GM18951 (cell line): ENCODE measurements around the gene RFX2.
"Not testable (repeated sequence)": the region's sequence is repeated elsewhere in the genome, so short reads cannot be mapped to it uniquely, and the experiment has no call there.

Experiments
- POLR2A ChIP-seq: IDR thresholded peaks from 4 replicates; pipeline ENCODE4 v1.6.1; 2011; ENCODE audit warnings: mild to moderate bottlenecking; ENCODE audit not compliant: insufficient read length, insufficient read depth; ENCODE audit errors: extremely low read depth
- in situ Hi-C: fragments of 300-500 bp; cut with MboI; formaldehyde crosslinking; loops from one replicate; pipeline ENCODE4 v1.12.0; 2022; ENCODE audit warnings: low sequenced_read_pairs, mixed read lengths, inconsistent platforms; ENCODE audit not compliant: unreplicated experiment

RFX2 gene

DNA sequence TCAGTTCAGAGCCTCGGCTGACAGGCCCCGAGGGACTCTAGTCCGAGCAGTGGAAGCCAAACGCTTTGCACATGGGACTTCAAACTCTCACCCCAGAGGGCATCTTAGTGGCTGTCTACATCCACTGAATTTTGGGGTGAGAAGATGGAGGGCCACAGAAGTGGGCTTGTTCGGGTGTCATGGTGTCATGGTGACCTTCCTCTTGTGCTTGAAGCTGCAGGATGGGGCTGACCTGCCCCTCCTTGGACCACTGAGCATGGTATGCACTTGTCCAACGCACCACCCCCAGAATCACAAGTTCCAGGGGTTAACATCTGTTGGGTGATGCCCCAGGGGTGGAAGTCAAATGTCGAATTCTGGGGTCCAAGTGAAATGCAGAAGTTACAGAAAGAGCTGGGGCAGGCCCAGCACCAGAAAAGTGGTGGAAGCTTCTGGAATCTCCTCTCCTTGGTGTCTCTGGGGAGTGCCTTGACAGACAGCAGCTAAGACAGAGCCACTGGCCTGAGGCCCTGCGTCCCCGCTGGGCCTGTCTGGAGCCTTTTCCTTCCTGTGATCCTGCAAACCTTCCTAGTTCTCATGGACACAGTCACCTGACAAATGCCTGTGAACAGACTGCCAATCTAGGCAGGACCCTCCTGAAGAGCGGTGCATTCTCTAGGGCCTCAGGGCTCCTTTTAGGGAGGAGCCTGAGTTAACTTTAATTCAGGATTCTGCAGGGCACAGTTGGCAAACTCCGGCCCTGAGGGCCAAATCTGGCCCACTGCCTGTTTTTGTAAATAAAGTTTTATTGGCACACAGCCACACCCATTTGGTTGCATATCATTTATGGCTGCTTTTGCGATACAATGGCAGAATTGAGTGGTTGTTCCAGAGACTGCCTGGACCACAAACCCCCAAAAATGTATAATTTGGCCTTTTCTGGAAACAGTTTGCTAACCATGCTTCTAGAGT lies 67.2 kb downstream of the RFX2 start:
- in situ Hi-C loops: no loop called here
- TF ChIP-seq POLR2A: no peak

DNA sequence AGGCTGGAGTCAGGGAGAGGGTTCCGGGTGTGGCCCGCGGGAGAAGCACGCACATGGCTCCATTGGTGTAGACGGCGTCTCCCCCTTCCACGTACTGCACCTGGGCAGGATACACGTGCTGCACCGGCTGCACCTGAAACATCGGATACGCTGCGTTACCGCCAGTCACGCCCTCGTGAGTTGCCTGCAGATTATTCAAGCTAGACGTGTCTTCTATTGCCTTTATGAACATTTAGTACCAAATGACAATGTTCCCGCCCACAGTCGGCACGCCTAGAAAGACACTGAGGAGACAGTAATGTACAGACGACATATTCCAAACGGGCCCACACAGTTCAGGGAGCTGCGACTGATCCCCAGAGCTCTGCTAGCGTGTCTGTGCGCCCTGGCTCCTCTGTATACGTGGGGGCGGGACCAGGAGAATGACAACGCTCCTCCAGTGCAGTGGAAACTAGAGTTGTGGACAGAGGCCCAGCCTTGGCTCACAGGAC lies 68.3 kb downstream of the RFX2 start:
- in situ Hi-C loops: no loop called here
- no peak for TF ChIP-seq POLR2A

DNA sequence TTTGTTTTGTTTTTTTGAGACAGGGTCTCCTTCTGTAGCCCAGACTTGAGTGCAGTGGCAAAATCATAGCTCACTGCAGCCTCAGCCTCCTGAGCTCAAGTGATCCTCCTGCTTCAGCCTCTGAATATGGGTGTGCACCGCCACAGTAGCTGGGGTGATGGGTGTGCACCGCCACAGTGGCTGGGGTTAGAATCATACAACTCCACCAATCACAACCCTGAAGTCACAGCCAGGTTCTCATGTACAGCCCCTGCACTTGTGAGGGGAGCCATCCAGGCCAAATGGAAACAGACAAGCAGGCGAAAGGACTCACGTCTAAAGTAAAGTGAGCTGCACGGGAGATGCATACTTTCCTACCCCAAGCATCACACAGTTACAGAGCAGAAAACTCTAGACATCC lies 69.2 kb downstream of the RFX2 start:
- in situ Hi-C loops: no loop called here
- no peak for TF ChIP-seq POLR2A

DNA sequence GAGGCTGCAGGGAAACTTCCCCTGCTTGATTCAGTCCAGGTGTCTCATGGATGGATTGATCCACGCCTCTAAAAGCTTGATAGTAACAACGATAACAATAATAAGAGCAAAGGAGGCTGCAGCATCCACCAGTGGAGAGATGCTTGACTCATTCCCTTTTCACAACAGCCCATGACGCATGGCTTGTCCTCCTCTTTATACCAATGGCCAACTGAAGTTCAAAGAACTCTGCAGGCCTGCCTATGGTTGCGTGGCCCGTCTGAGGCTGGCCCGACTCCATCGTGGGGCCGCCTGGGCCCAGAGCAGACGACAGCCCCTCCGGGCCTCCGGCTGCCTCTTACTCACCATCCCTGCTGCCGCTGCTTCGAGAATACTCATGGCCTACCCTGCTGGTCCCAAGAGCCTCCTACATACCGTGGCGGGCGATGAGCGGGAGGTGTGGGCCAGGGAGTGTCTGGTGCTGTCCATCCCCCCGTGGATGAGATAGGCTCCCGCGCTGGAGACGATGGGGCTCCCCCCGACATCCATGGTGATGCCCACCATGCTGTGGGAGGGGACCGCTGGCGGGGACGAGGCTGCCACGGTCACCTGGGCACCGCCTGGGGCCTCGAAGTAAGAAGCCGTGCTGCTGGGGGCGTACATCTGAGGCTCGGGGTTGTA lies 70.6 kb downstream of the RFX2 start:
- in situ Hi-C loops: no loop called here
- no peak for TF ChIP-seq POLR2A

DNA sequence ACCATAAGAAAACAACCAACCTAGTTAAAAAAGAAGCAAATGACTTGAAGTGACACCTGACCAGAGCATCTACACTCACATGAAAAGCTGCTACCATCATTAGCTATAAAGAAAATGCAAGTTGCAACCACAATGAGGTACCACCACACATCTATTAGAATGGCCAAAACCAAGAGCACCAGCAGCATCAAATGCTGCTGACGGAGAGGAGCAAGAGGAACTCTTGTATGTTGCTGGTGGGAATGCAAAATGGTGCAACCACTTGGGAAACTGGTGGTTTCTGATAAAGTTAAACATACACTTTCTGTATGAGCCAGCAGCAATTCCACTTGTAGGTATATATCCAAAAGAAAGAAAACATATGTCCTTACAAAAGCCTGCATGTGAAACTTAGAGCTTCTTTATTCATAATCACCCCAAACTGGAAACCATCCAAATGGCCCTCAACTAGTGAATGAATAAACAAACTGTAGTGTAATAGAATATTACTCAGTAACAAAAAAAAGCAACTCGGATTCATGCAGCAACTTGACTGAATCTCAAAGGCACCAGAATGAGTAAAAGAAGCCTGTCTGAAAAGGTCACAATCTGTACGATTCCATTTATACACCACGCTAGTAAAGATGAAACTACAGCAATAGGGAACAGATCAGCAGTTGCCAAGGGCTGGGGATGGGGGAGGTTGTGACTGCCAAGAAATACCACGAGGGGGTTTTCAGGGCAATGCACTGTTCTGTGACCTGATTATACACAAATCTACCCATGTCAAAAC lies 71.5 kb downstream of the RFX2 start:
- TF ChIP-seq POLR2A: no peak
- in situ Hi-C loops: no loop called here

DNA sequence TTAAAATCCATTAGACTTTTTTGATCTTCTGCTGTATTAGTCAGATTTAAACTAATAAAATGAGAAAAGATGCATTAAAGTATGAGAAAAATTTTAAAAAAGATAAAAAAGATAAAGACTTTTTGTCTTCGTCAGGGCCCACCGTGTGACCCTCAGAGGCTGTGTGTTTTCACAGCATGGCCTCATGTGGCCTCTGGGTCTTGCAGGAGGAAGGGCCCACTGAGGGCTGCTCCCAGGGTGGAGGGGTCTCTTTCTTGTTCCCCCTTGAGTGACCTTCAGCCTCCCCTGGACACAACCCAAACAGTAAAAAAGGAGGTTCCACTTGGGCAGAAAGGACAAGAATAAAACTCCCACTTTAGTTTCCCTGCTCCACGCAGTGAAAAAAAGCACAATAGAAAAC lies 75.3 kb downstream of the RFX2 start:
- in situ Hi-C loops: no loop called here
- TF ChIP-seq POLR2A: no peak

DNA sequence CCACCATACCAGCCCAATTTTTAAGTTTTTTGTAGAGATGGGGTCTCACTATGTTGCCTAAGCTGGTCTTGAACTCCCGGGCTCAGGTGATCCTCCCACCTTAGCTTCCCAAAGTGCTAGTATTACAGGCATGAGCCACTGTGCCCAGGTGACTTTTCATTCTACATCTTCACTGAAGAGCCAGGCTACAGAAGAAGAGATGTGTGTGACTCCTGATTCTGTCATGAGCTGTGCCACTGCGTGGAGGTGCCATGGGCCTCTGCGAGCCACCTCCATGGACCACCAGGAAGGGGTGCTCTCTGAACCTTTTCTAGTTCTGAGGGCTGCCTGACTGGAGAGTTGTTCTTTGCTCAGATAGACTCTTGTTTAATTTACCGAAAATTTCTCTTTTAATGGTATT lies 75.8 kb downstream of the RFX2 start:
- in situ Hi-C loops: no loop called here
- no peak for TF ChIP-seq POLR2A

DNA sequence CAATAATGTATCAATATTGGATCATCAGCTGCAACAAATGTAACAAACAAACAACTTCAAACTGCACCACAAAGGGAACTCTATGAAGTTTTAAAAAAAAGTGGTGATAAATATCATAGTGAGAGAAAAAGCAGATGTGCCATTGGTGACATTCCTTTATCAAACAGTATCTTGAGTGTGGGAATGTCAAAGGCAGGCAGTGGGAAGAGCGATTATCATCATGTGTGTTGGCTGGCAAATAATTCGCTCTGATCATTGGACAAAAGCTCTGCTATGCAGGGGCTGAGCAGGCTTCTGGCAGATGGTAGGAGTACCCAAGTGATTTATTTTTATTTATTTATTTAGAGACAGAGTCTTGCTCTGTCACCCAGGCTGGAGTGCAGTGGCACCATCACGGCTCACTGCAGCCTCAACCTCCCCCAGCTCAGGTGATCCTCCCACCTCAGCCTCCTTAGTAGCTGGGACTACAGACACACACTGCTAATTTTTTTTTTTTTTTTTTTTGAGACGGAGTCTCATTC lies 76.5 kb downstream of the RFX2 start:
- in situ Hi-C loops: no loop called here

DNA sequence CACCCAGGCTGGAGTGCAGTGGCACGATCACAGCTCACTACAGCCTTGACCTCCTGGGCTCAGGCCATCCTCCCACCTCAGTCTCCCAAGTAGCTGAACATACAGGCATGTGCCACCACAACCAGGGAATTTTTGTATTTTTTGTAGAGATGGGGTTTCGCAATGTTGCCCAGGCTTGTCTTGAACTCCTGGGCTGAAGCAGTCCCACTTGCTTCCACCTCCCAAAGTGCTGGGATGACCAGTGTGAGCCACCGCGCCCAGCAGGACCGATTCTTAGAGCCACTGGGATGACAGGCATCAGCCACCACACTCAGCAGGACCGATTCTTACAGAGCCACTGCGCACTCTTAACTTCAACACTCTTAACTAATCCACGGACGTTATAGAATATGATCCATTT lies 77.5 kb downstream of the RFX2 start:
- in situ Hi-C loops: no loop called here
- no peak for TF ChIP-seq POLR2A

More for the DNA sequence above, 76.5 kb downstream of the RFX2 start:
- TF ChIP-seq POLR2A: no peak

DNA sequence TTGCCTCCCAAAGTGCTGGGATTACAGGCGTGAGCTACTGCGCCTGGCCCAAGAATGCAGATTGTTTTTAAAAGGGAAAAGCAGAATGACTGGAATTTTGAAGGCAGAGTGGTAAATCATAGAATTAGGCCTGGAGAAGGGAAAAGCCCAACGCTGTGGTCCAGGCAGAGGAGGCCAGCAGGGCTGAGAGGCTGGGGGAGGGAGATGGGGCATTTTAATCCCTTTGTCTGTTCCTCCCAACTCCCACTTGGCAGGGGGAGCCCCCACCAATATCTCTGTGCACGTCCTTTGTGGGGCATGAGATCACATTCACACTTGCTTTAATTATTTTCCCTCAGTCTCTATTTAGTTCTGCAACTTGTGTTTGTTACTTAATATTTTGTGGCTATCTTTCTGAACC lies 77.9 kb downstream of the RFX2 start:
- TF ChIP-seq POLR2A: no peak
- in situ Hi-C loops: no loop called here

DNA sequence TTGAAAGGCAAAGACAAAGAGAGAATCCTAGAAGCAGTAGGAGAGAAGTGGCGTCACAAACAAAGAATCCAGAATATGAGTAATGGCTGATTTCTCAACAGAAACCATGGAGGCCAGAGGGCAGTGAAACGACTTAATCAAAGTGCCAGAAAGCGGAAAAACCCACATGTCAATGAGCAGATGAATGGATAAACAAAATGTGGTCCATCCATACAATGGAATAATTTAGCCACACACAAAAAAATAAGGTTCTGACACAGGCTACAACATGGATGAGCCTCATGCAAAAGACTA lies 80.1 kb downstream of the RFX2 start:
- TF ChIP-seq POLR2A: no peak
- in situ Hi-C loops: no loop called here

DNA sequence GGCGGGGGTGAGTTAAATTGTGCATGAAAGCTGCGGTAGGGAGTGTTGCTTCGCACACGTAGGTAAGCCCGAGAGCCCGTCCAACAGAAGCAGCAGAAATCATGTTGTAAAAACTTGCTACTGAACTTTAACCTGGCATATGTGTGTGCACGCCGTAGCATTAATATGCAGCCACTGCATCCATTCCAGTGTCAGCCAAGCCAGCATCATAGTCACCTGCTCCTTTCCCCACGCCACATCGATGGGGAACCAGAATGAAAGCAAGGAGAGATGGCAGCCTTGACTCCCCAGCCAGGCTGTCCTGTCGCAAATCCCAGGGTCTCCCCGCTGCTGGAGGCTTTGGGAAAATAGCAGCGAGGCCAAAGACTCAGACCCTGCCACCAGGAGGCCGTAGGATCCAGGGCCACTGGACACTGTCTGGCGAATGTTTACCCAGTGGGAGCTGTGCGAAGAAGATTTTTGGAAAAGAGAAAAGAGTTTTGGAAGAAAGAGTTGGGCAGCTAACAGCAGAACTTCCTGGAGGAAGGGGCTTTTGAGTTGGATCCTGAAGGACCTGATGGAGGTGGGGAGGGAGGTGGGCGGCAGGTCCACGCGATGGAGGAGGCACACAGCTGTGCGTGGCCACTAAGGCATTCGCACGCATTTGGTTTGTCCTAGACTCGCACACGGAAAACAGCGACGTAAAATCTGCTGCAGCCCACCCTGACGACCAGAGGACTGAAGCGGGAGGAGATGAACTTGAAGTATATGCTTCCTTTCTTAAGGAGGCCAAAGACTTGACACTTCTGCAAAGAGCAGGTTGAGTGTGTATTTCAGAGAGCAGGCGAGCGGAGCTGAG lies 83.7 kb downstream of the RFX2 start:
- in situ Hi-C loops: no loop called here
- TF ChIP-seq POLR2A: no peak

DNA sequence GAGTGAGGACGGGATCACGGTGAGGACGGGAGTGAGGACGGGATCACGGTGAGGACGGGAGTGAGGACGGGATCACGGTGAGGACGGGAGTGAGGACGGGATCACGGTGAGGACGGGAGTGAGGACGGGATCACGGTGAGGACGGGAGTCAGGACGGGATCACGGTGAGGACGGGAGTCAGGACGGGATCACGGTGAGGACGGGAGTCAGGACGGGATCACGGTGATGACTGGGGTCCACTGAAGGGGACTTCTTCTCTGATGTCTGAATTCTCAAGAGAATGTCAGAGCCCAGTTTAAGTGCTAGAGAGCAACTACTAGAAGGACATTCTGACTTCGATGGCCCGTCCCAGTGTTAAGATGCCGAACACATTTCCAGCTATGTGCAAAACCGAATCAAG lies 85.5 kb downstream of the RFX2 start:
- in situ Hi-C loops: not testable (repeated sequence)

DNA sequence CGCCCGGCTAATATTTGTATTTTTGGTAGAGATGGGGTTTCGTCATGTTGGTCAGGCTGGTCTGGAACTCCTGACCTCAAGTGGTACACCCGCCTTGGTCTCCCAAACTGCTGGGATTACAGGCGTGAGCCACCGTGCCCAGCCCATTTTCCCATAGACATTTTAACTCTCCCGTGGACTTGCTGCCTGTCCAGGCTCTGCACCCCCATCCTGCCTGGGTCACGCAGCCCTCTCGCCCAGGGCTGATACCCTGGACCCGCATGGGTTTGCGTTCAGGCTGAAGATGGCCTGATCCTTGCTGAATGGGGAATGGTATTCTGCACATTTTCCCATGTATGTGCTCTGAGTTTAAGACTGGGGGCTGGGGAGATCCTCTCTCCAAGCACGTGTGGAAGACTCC lies 86.4 kb downstream of the RFX2 start:
- TF ChIP-seq POLR2A: no peak
- in situ Hi-C loops: no loop called here
